GM19324 (cell line): ENCODE results near the gene CSNK1G1.
"Not testable (repeated sequence)": the region's sequence is repeated elsewhere in the genome, so short reads cannot be mapped to it uniquely, and the experiment has no call there.

Experiments used
- ATAC-seq: cut with Tn5 transposase; IDR thresholded peaks from one replicate; pipeline ENCODE4 v1.9.1; 2021; ENCODE audit warnings: mild to moderate bottlenecking, moderate library complexity; ENCODE audit not compliant: unreplicated experiment, low FRiP score

The CSNK1G1 gene

DNA sequence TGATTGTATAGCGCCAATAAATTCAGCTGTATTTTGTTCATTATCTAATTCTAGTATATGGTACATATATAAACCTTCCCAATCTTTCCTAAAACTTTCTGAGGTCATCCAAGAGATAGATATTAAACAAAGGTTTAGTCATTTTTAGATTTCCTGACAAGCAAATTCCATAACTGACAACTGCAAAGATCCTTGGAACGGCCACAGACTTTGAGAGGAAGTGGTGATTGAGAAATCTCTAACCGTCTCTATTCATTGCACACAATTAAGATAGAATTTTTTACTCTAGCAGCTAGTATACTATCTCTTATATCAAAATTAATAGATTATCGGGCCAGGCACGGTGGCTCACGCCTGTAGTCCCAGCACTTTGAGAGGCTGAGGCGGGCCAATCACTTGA, 4.7 kb downstream of the CSNK1G1 start:
- no peak for ATAC-seq

DNA sequence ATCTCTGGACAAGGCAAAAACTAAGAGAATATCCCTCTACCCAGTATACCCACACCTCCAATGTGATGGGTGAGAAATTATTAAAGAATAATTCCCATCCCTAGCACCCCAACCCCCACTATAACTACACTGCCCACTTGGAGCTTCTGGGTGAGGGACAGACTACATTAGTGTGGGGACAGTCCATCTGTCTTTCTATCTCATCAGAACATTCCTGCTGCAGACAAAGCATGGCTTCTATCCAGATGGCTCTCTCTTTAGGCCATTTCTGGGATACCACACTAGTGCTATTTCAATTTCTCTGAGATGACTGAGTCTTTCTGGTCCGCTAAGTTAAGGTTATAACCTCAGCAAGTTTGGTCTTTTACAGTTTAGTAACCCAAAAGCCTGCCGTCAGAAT, 6.6 kb downstream of the CSNK1G1 start:
- no peak for ATAC-seq

DNA sequence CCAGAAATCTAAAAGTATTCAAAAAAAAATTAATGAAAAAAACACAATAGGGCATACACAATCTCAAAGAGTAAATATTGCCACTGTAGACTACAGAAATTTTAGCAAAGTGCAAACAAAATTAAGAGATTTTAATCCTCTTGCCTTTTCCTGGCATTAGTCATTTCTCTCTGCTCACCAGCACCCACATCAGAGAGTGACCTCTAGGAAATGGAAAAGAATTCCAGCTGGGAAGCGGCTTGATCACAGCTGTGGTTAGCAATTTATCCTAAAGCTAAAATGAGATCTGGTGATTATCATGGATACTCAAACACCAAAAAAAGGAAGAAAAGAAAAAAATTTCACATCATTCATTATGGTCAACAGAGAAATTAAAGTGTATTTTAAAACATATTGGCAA, 7.5 kb downstream of the CSNK1G1 start:
- ATAC-seq = no peak

DNA sequence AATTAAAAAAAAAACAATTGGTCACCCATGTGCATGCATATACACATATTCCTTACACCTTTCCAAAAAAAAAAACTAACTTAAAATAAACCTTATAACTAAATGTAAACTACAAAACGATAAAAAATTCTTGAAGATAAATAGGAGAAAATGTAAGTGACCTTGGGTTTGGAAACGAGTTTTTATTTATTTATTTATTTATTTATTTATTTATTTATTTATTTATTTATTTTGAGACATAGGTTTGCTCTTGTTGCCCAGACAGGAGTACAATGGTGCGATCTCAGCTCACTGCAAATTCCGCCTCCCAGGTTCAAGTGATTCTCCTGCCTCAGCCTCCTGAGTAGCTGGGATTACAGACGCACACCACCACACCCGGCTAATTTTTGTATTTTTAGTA, 9.7 kb downstream of the CSNK1G1 start:
- not testable (repeated sequence) for ATAC-seq

DNA sequence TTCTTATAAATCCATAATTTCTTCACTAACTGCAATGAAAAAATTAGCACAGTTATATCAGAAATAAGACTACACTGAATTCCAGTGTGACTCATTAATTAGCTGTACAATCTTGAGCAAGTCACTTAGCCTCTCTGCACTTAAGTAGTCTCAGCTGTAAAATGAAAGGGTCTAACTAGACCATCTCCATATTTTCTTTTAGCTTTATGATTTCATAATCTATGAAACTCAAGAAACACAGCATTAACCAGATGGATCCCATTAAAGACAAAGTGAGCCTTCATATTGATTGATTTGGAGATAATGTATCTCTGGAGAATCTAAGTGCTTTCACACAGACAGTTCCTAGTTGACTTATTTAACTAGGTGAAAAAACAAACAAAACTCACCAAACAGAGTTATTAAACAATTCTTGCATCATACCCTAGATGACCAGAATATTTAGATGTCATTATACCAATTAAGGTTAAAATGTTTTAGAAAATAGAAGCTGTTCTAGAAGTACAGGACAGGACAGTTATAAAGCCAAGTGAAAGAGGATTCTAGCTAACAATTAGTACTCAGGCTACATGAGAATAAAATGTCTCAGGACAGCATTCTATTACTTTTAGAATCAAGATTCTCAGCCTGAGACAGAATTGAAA, 11.2 kb downstream of the CSNK1G1 start:
- ATAC-seq = no peak

DNA sequence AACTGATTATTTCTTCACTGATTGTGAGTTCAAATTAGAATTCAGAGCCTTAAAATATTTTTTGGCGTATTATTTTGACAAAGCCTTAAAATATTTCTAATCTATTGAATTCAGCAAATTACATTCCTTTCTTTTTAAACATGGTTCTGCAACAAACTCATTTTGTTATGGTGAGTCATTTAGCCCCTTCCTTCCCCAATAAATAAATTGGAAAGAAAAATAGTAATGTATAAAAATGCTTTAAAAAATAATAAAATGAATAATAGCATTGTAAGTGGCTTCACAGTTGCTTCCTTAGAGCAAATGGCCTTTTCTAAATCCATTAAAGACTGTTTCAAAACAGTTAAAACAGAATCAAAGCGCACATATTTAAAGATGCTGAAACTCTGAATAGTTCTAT, 12.1 kb downstream of the CSNK1G1 start:
- no peak for ATAC-seq

DNA sequence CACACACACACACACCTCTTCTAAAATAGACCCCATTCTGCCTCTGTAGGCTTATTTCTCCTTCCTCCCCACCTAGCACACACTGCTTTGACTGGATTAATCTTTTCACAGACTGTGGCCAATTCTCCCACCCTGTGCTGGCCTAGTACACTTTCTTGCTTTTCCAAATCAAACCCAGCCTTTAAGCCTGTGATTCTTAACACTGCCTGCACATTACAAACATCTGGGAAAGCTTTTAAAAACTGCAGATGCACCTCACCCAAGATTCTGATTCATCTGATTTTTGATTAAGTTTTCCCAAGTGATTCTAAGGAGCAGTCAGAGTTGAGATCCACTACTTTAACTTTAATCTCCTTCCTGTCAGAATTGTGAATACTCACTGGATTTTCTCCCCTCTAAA, 12.8 kb downstream of the CSNK1G1 start:
- ATAC-seq = no peak

DNA sequence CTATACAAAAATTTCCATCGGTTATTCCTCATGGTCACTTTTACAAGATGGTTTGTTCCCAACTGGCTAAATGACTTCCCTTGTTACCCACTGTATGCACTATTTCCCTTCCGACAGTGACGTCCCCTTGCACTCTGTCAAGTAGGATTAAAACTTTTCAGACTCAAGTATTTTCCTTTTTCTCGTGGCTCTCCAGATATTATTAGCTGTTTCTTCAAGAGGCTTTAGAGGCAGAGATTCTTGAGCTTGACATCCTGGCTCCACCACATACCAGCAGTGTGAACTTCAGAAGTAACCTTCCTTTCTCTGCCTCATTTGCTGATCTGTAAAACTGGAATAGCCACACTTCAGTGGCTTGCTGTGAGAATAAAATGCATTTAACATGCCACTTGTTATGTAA, 14.0 kb downstream of the CSNK1G1 start:
- ATAC-seq = no peak

DNA sequence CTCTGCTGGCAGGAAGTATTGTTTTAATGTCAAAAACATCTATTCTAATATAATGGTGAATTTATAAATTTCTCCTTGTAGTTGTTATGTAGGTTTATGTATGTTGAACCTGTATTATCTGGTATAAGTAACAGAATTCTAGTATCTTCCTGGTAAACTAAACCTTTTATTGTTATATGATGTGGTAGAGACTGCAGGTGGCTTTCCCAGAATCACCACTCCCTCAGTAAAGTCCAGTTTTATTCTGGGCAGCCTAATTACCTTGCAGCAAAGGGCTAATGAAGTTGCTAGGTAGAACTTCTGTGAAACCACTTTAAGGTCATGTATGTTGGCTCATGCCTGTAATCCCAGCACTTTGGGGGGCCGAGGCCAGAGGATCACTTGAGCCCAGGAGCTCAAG, 15.6 kb downstream of the CSNK1G1 start:
- no peak for ATAC-seq

DNA sequence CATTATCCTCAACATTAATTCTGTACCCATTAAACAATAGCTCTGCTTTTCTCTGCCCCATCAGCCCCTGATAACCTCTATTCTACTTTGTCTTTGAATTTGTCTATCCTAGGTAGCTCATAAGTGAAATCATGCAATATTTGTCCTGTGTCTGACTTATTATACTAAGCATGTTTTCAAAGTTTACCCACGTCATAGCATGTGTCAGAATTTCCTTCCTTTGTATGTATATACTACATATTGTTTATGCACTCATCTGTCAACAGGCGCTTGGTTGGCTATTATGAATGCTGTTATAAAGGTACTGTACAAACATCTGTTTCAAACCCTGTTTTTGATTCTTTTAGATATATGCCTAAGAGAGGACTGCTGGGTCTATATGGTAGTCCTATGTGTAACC, 18.2 kb downstream of the CSNK1G1 start:
- ATAC-seq = no peak

DNA sequence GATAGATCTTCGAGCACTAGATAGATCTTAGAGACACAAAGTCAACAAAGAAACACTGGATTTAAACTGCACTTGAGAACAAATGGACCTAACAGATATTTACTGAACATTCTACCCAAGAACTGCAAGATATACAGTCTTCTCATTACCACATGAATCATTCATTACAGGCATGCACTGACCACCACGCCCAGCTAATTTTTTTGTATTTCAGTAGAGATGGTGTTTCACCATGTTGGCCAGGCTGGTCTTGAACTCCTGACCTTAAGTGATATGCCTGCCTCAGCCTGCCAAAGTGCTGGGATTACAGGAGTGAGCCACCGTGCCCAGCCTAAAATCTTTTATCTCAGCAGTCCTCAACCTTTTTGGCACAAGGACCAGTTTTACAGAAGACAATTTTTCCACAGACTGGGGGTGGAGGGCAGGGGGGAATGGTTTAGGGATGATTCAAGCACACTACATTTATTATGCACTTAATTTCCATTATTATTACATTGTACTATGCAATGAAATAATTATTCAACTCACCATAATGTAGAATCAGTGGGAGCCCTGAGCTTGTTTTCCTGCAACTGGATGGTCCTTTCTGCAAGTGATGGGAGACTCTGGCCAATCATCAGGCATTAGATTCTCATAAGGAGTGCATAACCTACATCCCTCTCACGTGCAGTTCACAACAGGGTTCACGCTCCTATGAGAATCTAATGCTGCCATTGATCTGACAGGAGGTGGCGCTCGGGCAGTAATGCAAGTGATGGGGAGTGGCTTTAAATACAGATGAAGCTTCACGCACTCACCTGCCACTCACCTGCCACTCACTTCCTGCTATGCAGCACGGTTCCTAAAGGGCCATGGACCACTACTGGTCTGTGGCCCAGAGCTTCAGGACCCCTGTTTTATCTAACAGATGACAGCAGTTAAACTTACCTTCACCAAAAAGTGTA, 21.7 kb downstream of the CSNK1G1 start:
- ATAC-seq = no peak

DNA sequence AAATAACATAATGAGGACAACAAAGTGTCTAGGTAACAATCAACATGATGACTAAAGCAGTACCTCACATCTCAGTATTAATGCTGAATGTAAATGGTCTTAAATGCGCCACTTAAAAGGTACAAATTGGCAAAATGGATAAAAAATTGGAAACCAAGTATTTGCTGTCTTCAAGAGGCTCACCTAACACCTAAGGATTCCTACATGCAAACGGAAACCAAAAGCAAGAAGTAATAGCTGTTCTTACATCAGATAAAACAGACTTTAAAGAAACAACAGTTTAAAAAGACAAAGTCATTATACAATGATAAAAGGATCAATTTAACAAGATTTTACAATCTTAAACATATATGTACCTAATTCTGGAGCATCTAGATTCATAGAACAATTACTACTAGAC, 22.5 kb downstream of the CSNK1G1 start:
- no peak for ATAC-seq

DNA sequence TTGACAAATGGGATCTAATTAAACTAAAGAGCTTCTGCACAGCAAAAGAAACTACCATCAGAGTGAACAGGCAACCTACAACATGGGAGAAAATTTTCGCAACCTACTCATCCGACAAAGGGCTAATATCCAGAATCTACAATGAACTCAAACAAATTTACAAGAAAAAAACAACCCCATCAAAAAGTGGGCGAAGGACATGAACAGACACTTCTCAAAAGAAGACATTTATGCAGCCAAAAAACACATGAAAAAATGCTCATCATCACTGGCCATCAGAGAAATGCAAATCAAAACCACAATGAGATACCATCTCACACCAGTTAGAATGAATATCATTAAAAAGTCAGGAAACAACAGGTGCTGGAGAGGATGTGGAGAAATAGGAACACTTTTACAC, 24.3 kb downstream of the CSNK1G1 start:
- not testable (repeated sequence) for ATAC-seq

DNA sequence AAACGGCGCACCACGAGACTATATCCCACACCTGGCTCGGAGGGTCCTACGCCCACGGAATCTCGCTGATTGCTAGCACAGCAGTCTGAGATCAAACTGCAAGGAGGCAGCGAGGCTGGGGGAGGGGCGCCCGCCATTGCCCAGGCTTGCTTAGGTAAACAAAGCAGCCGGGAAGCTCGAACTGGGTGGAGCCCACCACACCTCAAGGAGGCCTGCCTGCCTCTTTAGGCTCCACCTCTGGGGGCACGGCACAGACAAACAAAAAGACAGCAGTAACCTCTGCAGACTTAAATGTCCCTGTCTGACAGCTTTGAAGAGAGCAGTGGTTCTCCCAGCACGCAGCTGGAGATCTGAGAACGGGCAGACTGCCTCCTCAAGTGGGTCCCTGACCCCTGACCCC, 29.0 kb downstream of the CSNK1G1 start:
- ATAC-seq = not testable (repeated sequence)

DNA sequence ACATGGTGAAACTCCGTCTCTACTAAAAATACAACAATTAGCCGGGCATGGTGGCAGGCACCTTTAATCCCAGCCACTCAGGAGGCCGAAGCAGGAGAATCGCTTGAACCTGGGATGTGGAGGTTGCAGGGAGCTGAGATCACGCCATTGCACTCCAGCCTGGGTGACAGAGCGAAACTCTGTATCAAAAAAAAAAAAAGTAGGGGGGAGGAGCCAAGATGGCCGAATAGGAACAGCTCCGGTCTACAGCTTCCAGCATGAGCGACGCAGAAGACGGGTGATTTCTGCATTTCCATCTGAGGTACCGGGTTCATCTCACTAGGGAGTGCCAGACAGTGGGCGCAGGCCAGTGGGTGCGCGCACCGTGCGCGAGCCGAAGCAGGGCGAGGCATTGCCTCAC, 29.5 kb downstream of the CSNK1G1 start:
- ATAC-seq = not testable (repeated sequence)

DNA sequence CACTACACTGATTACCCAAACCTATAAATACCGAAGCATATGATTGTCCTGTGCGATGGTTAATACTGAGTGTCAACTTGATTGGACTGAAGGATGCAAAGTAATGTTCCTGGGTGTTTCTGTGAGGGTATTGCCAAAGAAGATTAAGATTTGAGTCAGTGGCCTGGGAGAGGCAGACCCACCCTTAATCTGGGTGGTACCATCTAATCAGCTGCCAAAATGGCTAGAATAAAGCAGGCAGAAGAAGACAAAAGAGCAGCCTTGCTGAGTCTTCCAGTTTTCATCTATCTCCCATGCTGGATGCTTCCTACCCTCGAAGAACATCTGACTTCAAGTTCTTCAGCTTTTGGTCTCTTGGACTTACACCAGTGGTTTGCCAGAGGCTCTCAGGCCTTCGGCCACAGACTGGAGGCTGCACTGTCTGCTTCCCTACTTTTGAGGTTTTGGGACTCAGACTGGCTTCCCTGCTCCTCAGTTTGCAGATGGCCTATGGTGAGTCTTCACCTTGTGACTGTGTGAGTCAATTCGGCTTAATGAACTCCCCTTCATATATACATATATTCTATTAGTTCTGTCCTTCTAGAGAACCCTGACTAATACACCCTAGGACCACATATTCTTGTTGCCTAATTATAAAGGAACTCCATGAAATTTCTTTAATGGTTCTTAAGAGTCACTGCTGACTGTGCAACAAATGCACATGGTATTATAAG, 31.7 kb downstream of the CSNK1G1 start:
- no peak for ATAC-seq

DNA sequence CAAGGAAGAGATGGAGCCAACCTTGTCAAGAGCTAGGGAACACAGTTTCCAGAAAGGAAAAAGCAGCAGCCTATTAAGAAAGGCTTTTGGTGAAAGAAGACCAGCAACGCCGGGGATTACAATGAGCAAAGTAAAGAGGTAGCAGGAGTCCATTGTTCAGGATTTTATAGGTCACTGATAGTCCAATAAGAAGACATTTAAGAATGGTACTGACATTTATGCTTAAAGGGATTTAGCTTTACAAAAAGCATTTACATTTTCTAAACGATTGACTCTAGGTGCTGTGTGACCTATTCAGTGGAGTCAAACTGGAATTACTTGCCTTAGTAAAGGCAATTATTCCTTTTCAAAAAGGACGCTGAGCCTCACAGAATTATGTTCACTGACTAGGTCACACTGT, 40.8 kb downstream of the CSNK1G1 start:
- ATAC-seq = no peak

DNA sequence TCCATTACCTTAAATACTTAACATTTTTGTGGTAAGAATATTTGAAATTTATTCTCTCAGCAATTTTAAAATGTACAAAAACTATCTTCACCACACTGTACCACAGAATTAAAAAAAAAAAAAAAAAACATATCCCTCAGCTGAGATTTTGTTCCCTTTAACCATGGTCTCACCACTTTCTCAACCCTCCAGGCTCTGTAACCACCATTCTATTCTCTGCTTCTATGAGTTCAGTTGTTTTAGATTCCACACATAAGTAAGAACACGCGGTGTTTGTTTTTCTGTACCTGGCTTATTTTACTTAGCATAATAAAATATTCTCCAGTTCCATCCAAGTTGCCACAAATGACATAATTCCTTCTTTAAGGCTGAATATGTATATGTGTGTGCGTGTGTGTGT, 41.5 kb downstream of the CSNK1G1 start:
- ATAC-seq = no peak

DNA sequence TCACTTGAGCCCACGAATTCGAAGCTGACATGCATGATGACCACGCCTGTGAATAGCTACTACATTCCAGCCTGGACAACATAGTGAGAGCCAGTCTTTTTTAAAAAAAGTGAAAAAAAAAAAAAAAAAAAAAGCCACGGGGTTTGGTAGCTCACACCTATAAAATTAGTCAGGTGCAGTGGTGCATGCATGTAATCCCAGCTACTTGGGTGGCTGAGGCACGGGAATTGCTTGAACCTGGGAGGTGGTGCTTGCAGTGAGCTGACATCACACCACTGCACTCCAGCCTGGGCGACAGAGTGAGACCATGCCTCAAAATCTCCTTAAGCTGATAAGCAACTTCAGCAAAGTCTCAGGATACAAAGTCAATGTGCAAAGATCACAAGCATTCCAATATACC, 44.4 kb downstream of the CSNK1G1 start:
- ATAC-seq = no peak

DNA sequence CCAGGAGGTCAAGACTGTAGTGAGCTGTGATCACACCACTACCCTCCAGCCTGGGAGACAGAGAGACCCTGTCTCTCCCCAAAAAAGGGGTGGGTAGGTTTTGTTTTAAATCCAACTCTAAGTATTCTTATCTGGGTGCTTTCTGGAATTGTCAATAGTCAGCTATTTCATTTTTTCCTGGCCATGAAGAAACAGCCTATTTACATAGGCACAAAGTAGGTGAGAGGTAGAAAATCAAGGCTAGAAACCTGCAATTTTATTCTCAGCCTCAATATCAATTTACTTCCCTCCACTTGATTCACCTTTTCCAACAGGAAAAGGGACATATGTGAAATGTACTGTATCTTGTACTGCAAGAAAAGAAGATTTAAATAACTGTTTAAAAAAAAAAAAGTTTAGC, 45.9 kb downstream of the CSNK1G1 start:
- no peak for ATAC-seq

DNA sequence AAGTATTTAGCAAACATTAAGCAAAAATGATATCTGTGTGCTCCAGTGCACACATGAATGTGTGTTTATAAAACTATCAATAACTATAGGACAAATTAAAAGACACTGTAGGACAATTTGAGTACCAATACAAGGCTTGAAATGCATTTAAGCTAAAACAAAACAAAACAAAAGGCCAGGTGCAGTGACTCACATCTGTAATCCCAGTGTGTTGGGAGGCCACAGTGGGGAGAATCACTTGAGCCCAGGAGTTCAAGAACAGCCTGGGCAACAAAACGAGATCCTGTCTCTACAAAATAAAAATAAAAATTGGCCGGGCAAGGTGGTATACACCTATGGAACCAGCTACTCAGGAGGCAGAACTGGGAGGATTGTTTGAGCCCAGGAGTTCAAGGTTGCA, 50.7 kb downstream of the CSNK1G1 start:
- ATAC-seq = no peak
